Measurements from ENCODE around the gene MYO3B.

- TF ChIP-seq POLR2A (IDR thresholded peaks at IDR 0.05; ENCODE audit: low read length) (no peak), GATA1 (IDR thresholded peaks at IDR 0.05; ENCODE audit: low read depth, low read length) (no peak)
Observed at GRCh38 chr2:170250584-170250983, 72.6 kb downstream of the MYO3B start.
